GM19455 (cell line): ENCODE data around the gene ACE.

Experiments used
- ATAC-seq: cut with Tn5 transposase; IDR thresholded peaks from one replicate; pipeline ENCODE4 v1.9.1; 2021; ENCODE audit not compliant: unreplicated experiment

The ACE gene

GRCh38 chr17:63490329-63490728, 13.5 kb downstream of the ACE start:
- ATAC-seq = no peak

DNA sequence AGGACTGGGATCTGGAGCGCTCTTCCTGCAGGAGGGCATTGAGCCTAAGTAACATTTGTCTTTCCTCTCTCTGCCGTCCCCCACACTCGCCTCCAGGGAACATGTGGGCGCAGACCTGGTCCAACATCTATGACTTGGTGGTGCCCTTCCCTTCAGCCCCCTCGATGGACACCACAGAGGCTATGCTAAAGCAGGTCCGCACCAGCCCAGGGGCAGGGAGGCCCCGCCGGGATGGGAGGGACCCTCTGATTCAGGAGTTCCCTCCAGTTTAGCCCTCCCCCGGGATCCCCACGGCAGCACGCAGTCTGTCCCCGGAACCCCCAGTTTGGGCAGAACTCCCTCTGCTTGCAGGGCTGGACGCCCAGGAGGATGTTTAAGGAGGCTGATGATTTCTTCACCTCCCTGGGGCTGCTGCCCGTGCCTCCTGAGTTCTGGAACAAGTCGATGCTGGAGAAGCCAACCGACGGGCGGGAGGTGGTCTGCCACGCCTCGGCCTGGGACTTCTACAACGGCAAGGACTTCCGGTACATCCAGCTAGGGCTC, 14.1 kb downstream of the ACE start:
- no peak for ATAC-seq

DNA sequence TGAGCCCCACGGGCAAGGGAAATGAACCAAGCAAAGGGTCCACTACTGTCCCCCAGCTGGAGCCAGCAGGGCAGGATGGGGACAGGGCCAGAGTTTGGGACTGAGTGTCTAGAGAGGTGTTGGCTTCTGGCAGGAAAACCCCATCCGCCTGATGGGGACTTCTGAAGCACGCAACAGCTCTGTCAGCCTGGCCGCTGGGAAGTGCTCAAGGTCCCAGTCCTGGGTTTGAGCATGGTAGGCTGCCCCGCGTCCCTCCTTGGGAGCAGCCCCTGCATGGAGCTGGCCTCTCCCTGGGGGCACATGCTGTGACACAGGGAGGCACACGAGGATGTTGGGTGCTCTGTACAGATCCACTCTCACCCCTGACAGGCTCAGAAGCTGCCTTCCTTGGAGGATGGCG, 14.6 kb downstream of the ACE start:
- no peak for ATAC-seq

- ATAC-seq = no peak
These were observed 15.2 kb downstream of the ACE start for GRCh38 chr17:63491977-63492618.

DNA sequence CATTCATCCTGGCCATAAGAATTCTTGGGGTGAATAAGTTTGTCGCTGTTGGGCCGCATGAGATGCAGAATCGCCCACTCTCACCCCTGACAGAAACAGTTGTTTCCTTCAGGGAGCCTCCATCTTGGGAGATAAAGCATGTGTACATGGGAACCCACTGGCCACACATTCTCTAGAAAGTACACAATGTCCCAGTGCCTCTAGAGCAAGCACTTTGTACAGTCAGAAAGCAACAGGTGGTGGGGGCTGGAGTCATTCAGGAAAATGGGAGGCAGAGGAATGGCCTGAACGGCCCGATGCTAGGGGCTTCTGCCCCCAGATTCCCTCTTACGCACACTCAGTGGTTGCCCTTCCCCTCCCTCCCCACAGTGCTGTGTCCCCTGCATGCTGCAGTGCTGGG, 16.1 kb downstream of the ACE start:
- ATAC-seq = no peak

GRCh38 chr17:63493411-63493810, 16.6 kb downstream of the ACE start:
- ATAC-seq = no peak

GRCh38 chr17:63494300-63494928, 17.6 kb downstream of the ACE start:
- no peak for ATAC-seq

GRCh38 chr17:63495491-63495890, 18.6 kb downstream of the ACE start:
- no peak for ATAC-seq

DNA sequence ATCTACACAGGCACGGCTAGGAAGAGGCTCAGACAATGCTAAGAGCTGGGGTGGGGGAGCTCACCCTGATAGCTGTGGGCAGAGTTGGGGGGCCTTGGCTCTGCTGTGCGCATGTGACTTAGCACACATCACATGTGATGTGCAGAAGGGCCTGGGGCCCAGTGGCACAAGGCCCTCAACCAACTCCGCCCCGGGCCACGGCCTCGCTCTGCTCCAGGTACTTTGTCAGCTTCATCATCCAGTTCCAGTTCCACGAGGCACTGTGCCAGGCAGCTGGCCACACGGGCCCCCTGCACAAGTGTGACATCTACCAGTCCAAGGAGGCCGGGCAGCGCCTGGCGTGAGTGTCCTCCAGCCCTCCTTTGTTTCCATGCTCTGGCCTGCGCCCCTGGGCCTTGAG, 19.3 kb downstream of the ACE start:
- ATAC-seq = no peak

- no peak for ATAC-seq
These were observed 20.0 kb downstream of the ACE start for GRCh38 chr17:63496663-63497400.

DNA sequence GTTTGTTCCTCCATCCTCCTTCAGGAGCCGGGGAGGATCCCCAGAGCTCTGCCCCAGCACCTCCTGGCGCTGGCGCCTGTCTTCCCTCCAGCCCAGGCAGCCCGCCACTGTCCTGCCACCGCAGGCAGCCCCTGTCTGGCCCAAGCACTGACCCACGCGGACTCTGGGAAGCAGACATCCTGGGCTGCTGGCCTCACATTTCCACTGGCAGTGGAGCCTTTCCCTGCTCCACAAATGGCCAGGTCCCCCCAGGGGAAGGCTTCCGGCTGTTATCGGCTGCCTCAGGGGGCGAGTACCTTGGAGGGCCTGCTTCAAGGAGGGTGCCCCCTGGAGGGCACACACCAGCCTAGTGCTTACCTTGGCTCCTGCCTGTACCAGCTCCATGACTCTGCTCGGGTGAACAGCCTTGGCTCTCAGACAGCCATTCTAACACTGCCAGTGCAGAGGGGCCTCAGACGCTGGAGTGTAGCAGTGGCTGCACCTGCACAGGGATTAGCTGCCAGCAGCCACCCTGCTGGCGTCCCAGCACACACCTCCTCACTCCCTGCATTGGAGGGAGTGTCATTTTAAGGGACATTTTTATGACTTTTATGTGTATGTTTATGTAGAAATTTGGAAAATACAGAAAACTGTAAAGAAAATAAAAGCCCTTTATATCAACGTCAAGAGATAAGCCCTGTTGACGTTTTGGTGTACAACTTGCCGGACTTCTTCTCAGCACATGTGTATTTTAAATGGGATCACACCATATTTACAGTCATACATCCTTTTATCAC, 21.0 kb downstream of the ACE start:
- no peak for ATAC-seq

- no peak for ATAC-seq
These were observed 21.9 kb downstream of the ACE start for GRCh38 chr17:63498626-63499195.

DNA sequence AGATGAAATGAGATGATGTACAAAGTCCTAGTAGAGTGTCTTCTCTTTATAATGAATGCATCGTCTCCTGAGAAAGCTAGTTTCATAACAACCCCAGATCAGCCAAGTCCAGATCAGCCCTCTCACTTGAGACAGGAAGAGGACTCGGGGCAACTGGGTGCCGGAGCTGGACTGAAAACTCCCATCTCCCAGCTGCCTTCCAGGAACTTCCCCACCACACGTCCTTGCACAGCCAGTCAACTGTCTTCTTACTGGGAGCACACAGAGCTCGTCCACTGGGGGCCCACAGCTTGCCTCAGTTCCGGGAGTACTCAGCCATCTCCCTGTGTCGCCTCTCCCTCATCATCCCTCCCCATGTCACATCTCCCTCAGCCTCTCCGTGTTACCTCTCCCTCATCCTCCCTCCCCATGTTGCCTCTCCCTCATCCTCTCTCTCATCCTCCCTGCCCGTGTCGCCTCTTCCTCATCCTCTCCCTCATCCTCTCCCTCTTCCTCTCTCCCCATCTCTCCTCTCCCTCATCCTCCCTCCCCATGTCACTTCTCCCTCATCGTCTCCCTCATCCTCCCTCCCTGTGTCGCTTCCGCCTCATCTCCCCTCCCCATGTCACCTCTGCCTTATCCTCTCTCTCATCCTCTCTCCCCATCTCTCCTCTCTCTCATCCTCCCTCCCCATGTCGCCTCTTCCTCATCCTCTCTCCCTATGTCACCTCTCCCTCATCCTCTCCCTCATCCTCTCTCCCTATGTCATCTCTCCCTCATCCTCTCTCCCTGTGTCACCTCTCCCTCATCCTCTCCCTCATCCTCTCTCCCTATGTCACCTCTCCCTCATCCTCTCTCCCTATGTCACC, 23.9 kb downstream of the ACE start:
- no peak for ATAC-seq

- ATAC-seq = no peak
These were observed 26.5 kb downstream of the ACE start for GRCh38 chr17:63503341-63503705.

DNA sequence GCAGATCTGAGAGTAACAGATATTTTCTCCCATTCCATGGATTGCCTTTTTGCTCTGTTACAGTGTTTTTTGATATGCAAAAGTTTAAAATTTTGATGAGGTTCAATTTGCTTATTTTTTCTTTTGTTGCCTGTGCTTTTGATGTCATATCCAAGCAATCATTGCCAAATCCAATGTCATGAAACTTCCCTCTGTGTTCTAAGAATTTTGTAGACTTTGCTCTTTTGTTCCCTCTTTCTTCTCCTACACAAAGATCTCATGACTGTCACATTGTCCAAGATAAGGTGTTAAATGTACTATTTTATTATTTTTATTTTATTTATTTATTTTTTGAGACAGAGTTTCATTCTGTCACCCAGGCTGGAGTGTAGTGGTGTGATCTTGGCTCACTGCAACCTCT, 27.4 kb downstream of the ACE start:
- no peak for ATAC-seq

DNA sequence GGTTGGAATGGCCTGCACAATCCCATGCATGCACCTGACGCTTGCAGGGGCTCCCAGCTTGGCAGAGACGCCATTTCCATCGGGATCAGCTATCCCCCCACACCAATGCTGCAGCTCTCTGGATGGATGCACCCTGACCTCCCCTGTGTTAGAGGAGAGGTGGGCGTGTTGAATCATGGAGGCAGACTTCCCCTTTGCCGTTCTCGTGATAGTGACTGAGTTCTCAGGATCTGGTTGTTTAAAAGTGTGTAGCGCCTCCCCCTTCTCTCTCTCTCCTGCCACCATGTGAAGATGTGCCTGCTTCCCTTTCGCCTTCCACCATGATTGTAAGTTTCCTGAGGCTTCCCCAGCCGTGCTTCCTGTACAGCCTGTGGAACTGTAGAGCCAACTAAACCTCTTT, 28.5 kb downstream of the ACE start:
- no peak for ATAC-seq

- ATAC-seq = no peak
These were observed 29.8 kb downstream of the ACE start for GRCh38 chr17:63506627-63507026.

DNA sequence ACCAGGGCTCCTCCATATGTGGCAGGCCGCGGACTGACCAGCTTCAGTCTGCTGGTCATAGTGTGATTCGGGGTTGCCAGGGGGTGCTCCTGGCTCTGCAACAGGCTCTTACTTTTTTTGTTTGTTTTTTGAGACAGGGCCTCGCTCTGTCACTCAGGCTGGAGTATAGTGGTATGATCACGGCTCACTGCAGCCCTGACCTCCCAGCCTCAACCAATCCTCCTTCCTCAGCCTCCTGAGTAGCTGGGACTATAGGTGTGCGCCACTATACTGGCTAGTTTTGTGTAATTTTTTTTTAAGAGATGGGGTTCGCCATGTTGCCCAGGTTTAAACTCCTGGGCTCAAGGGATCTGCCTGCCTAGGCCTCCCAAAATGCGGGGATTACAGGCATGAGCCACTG, 34.5 kb downstream of the ACE start:
- no peak for ATAC-seq

DNA sequence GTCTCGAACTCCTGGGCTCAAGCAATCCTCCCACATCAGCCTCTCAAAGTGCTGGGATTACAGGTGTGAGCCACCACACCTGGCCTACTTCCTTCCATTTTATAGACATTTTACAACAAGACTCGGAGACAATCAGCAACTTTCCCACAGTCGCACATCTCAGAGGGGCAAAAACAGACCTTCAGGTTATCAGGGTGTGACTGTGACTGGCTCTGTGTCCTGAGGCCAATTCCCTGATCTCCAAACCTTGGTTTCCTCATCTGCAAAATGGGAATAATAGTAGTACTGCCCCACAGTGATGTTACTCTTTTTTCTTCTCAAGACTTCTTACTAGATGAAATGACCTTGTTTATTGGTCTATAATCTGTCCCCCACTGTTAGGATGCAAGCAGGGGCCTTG, 35.5 kb downstream of the ACE start:
- ATAC-seq = no peak
